ENCODE data around the gene THOC7. TPM values are rescaled to one million over a fixed set of nuclear protein-coding genes. Genes with fewer than 3 reads are reported as not detected.
A peak's percentile ranks its signal among the peaks of the same experiment; 100 is the strongest.

The THOC7 gene
- total RNA-seq, 1 donor from 2014 or later: 48.9 TPM

GRCh38 chr3:63870615-63871005 is 7.0 kb upstream of the THOC7 start:
- Mint-ChIP-seq H3K27ac (ENCODE audit: unreplicated experiment) (no peak overlapping the region), H3K4me1 (ENCODE audit: low read depth) (peaks cover 17% of the 10 kb centered on the region), H3K36me3 (ENCODE audit: low read depth) (peaks cover 2% of the 10 kb centered on the region), H3K9me3 (ENCODE audit: low read depth) (no peaks in the 10 kb centered on the region), H3K4me3 (ENCODE audit: unreplicated experiment) (no peak overlapping the region), H3K27me3 (ENCODE audit: low read depth) (no peaks in the 10 kb centered on the region)
- TF ChIP-seq CTCF (IDR thresholded peaks at IDR 0.05): no peak
- DNase-seq (ENCODE audit: low spot score): no peak

DNA sequence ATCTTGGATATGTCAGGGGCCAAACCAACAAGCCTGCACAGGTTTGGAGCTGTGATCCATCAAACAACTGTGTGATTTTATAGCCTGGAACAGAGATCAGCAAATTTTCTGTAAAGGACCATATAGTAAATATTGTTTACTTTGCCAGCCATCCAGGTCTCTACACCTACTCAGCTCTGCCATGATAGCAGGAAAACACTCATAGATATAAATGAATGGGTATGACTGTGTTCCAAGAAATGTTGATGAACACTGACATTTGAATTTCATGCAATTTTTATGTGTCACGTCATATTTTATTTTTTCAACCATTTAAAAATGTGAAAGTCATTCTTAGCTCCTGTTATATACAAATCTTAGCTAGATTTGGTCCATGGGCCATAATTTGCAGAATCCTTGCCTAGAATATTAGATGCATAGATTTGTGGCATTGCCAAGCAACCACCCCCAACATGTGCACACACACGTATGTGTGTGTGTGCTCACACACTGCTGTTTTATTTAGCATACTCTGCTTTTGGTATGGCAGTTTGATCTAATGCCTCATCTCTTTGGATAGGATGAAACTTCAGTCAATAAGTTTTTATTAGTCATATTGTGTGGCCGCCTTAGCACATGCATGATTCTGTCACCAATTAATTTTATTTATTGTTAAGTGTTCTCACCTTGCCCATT is 6.5 kb upstream of the THOC7 start:
- H3K4me1 Mint-ChIP-seq (ENCODE audit: low read depth): peaks cover 18% of the 10 kb centered on the region
- H3K36me3 Mint-ChIP-seq (ENCODE audit: low read depth): peaks cover 2% of the 10 kb centered on the region
- TF ChIP-seq CTCF (IDR thresholded peaks at IDR 0.05): no peak
- no peaks in the 10 kb centered on the region for H3K27me3 Mint-ChIP-seq (ENCODE audit: low read depth)
- DNase-seq (ENCODE audit: low spot score): no peak
- no peak overlapping the region for H3K4me3 Mint-ChIP-seq (ENCODE audit: unreplicated experiment)
- H3K27ac Mint-ChIP-seq (ENCODE audit: unreplicated experiment): no peak overlapping the region
- no peaks in the 10 kb centered on the region for H3K9me3 Mint-ChIP-seq (ENCODE audit: low read depth)

GRCh38 chr3:63867225-63867624 is 3.6 kb upstream of the THOC7 start:
- Mint-ChIP-seq H3K27me3 (ENCODE audit: low read depth) (no peaks in the 10 kb centered on the region), H3K27ac (ENCODE audit: unreplicated experiment) (no peak overlapping the region), H3K4me1 (ENCODE audit: low read depth) (peaks cover 28% of the 10 kb centered on the region), H3K36me3 (ENCODE audit: low read depth) (peaks cover 2% of the 10 kb centered on the region), H3K9me3 (ENCODE audit: low read depth) (no peaks in the 10 kb centered on the region), H3K4me3 (ENCODE audit: unreplicated experiment) (no peak overlapping the region)
- DNase-seq (ENCODE audit: low spot score): no peak
- TF ChIP-seq CTCF (IDR thresholded peaks at IDR 0.05): no peak

DNA sequence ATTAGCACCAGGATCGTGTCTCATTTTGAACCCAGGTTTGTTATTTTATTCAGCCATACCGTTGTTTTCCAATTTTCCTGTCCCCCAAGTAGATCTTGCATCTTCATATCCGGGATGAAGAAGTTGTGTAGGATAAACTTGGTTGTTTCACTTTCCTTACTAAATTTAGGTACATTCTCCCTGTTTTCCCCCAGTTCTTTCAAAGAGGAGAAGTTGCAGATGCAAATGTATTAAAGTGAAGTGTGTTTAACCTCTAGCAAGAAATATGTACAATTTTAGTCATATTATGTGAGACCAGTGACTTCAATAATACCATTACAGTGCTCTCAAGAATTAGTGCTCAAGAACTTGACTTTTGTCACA is 1.3 kb upstream of the THOC7 start:
- Mint-ChIP-seq H3K27ac (ENCODE audit: unreplicated experiment) (peak overlapping the region; percentile 78), H3K27me3 (ENCODE audit: low read depth) (no peaks in the 10 kb centered on the region), H3K9me3 (ENCODE audit: low read depth) (no peaks in the 10 kb centered on the region), H3K4me3 (ENCODE audit: unreplicated experiment) (peak overlapping the region; percentile 86), H3K4me1 (ENCODE audit: low read depth) (peaks cover 25% of the 10 kb centered on the region), H3K36me3 (ENCODE audit: low read depth) (peaks cover 2% of the 10 kb centered on the region)
- no peak for DNase-seq (ENCODE audit: low spot score)
- no peak for TF ChIP-seq CTCF (IDR thresholded peaks at IDR 0.05)

GRCh38 chr3:63864008-63864964 is 681 bp upstream of the THOC7 start:
- Mint-ChIP-seq H3K4me1 (ENCODE audit: low read depth) (peaks cover 25% of the 10 kb centered on the region), H3K9me3 (ENCODE audit: low read depth) (no peaks in the 10 kb centered on the region), H3K36me3 (ENCODE audit: low read depth) (peaks cover 2% of the 10 kb centered on the region), H3K27ac (ENCODE audit: unreplicated experiment) (peak overlapping the region; percentile 78), H3K4me3 (ENCODE audit: unreplicated experiment) (peak overlapping the region; percentile 86), H3K27me3 (ENCODE audit: low read depth) (no peaks in the 10 kb centered on the region)
- no peak for DNase-seq (ENCODE audit: low spot score)
- TF ChIP-seq CTCF (IDR thresholded peaks at IDR 0.05): no peak

Data from chondrocyte (in vitro differentiated cells).